NCI-H1417 treated with DMSO at 0.1 percent for 48 hours (cell line): ENCODE measurements around the gene KRTAP26-1.

Experiments used
- DNase-seq: peaks from one replicate; lab custom pipeline; 2025; lab: John Stamatoyannopoulos, UW

KRTAP26-1 gene, protein sequence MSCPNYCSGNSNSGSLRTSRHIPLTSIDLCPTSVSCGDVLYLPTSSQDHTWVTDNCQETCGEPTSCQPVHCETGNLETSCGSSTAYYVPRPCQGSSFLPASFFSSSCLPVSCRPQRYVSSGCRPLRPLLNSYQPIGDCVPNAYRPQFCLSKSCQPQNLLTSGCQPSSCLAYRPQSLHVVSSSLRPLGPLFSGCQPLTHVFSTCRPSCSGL

GRCh38 chr21:30320215-30320614, at the start of gene KRTAP26-1:
Gene KRTAP26-1 (minus strand): TSS chr21:30320315. CDS start chr21:30320035, 280 bp downstream.
- no peak for DNase-seq

GRCh38 chr21:30355906-30356305, 35.8 kb upstream of the KRTAP26-1 start:
- DNase-seq, result no peak

- no peak for DNase-seq
Measured at GRCh38 chr21:30354308-30355005, 34.3 kb upstream of the KRTAP26-1 start.

DNA sequence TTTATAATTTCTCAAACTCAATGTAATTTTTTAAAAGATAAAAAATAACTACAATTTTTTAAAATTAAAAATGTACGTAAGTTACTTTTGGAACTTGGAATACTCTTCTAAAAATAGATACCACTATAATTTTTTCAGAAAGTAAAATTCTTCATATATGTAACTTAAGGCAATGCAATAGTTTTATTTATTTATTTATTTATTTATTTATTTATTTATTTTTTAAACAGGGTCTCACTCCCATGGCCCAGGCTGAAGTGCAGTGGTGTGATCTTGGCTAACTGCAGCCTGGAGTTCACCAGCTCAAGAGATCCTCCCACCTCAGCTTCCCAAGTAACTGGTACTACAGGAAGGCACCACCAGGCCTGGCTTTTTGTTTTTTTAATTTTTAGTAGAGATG, 31.4 kb upstream of the KRTAP26-1 start:
- DNase-seq, result no peak

- DNase-seq, result no peak
Measured at GRCh38 chr21:30349572-30349971, 29.5 kb upstream of the KRTAP26-1 start.

GRCh38 chr21:30348506-30348905, 28.4 kb upstream of the KRTAP26-1 start, which contains the start of gene KRTAP23-1:
Gene KRTAP23-1 (minus strand): TSS chr21:30348606. CDS start chr21:30348606, 0 bp downstream.
- DNase-seq, result no peak

DNA sequence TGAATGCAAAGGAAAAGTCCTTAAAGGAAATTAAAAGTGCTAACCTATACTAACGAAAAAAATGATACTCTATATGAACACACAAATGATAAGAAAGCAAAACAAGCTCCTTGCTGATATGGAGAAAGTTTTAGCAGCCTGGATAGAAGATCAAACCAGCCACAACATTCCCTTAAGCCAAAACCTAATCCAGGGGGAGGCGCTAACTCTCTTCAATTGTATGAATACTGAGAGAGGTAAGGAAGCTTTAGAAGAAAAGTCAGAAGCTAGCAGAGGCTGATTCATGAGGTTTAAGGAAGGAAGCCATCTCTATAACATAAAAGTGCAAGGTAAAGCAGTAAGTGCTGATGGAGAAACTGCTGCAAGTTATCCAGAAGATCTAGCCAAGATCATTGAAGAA, 24.9 kb upstream of the KRTAP26-1 start:
- no peak for DNase-seq

- DNase-seq, result no peak
Measured at GRCh38 chr21:30340714-30341573, 20.8 kb upstream of the KRTAP26-1 start.

DNA sequence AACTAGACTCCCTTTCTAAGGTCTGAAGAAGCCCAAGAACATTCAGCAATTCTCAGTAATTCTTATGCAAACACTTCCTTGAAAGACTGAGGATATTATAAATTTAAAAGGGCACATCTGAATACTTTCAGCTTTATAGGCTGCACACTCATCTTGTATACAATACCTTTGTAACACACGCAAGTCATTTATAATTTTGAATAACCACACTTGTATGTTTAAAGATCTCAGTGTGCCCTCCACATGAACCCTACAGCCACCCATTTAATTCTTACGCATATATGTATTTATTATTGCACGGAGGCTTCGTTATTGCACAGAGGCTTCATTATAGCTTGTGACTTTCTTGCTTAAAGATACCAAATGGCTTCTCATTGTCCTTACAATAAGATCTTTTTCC, 18.6 kb upstream of the KRTAP26-1 start:
- DNase-seq, result no peak

DNA sequence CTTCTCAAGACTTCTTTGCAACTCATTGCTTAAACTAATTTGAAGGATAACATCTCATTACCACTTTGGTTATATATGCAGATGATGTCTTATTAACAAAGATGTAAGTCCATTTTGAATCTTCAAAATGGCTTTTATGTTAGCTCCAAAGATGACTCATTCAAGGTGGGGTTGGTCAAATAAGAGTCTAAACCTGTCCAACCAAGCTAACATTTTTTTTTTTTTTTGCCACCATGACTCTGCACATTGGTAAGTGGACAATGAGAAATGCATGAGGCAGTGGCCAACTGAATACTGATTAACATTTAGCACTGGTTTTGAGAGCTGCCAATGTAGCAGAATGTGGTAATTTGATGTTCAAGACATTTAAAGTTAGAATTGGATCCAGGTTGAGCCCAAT, 17.7 kb upstream of the KRTAP26-1 start:
- DNase-seq, result no peak

GRCh38 chr21:30337276-30337744, 17.2 kb upstream of the KRTAP26-1 start, which contains the start of gene KRTAP27-1:
Gene KRTAP27-1 (minus strand): TSS chr21:30337694. CDS start chr21:30337668, 26 bp downstream.
- DNase-seq, result no peak

- no peak for DNase-seq
Measured at GRCh38 chr21:30336596-30336995, 16.5 kb upstream of the KRTAP26-1 start.

DNA sequence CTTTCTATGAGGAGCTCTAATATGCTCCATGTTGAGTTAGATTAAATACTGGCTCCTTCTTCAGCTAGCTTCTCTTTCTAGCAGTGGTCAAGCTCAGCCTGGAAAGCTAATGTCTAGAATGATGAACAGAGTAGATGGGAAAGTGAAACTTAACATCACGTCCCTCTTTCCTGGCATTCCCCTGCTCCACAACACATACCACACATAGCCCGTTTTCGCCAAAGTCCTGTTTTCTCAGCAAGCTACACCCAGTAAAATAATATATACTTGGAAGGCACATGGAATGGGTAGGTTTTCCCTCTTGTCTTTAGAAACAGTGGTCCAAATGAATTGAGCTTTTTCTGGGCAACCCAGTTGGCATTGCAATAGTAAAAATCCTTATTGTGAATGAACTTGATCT, 13.6 kb upstream of the KRTAP26-1 start:
- no peak for DNase-seq

DNA sequence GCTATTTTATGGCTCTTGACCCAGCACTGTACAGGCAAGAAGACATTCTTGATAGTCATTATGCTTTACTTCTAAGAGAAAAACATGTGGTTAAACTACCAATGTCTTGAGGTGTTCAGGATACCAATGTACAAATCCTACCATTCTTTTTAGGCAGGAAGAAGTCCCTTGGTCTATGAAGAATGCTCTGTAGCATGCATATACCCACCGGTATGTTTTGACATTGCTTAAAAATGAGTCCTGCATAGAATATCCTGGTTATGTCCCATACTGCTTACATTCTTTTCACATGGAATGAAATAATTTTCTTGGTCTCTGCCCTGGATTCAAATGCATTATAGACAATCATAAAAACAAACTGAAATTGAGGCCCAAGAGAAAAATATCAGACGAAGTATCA, 12.6 kb upstream of the KRTAP26-1 start:
- DNase-seq, result no peak

DNA sequence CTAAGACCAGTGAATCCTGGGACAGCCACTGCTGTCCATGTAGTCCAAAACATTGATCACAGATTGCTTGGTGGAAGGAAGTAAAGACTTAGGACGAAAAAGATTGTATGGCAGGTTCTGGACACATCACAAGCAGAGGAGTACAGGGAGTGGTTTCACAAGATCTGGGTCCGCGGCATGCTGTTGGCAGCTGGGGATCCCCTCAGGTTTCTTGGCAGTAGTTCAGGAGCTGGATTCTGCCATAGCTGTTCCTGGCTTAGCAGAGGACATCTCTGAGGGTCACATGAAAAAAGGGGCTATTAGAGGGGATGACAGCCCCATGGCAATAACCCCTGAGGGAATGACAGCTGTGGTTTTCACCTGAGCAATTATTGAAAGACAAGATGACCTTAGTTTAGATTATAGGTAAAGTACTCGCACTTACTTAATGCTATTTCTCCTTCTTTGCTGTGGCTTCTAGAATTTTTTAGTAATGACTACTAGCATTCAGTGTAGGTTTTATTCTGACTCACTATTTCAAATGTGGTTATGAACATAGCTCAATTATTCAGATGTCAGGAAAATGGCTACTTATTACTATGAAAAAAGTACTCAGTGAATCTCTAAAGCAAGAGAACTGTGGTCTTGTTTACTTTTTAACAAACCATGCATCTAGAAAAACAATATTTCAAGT, 9.2 kb upstream of the KRTAP26-1 start:
- no peak for DNase-seq

DNA sequence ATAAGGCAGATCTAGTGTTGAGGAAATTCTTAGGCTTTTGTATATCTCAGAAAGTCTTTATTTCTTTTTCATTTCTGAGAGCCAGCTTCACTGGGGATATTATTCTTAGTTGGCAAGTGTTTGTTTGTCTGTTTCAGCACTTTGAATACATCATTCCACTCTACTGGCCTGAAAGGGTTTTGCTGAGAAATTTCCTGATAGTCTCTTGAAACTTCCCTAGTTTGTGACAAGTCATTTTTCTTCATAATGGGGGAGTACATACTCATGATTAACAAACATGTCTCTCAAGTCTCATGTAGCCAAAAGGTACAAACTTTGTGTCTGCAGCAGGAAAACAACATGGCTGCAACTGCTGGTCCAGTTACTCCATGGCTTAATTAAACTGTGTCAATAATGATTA, 6.3 kb upstream of the KRTAP26-1 start:
- DNase-seq, result no peak

DNA sequence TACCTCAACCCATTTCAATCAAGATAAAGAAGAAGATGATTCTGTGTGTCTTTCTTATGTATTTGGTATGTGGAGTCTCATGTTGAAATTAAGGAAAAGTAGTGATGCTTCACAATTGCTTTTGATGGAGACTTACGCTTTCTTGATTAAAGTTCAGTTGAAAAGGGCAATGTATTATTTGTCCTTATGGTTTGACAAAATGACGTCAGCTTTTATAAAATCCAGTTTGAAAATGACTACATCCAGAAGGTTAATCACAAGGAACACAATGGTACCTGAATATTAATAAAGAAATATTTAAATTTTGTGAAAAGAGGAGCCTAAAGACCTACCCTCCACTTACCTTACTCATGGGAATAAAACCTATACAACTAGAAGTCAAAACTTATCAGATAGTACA, 4.4 kb downstream of the KRTAP26-1 start:
- no peak for DNase-seq

DNA sequence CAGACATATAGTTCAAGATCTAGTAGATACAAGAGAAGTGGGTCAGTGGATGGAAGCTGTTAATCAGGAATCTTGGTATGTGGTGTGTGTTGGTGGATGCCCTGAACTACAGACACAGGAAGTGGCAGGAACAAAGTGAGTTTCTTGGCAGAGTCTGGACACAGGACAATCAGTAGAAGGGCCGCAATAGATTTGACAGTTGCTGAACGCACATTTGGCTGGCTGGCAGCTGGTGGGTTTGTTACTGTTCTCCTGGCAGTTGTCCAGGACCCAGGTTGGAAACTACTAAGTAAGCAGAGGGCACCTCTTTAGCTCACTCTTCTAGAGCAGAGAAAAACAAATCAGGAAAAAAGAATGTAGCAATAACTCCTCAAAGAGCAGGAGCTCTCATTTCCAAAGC, 13.2 kb downstream of the KRTAP26-1 start:
- no peak for DNase-seq

GRCh38 chr21:30305136-30305535, 15.0 kb downstream of the KRTAP26-1 start:
- DNase-seq, result no peak

DNA sequence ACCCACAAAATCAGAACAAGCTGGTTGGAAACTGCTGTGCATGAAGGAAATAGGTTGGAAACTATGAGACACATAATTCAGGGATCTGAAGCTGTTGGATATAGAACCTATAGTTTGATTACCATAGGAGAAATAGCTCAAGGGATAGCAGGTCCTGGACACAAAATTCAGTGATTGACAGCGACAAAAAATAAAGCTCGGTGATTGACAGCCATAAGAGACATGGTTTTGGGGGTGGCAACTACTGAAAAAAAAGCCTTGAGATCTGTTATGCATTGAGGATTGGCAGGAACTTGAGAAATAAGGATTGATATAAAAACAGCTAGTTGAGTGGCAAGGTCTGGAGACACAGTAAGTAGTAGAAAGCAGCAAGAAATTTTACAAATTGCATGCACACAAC, 30.9 kb downstream of the KRTAP26-1 start, which contains the start of gene KRTAP25-1:
TSS of gene KRTAP25-1 (minus strand) at position 300 of the 400 bp plus-strand sequence. CDS start at position 276, 24 bp downstream.
- DNase-seq, result no peak

DNA sequence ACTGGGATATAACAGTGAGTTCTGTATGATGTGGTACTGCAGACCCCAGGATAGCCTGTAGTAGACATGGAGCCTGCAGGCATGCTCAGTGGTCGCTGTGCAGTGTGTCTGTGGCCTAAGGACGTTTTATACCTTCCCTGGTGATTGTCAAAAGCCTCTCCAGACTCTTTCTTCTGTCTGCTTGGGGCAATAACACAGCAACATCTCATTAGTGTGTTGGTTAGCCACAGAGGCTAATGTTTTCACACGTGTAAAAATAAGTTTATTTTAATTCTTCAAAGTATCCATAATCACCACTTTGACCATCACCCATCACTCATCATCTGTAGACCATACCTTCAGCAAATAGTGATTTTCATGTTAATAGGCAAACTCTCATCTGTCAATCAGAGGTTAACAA, 37.3 kb downstream of the KRTAP26-1 start, which contains the start of gene KRTAP24-1:
TSS of gene KRTAP24-1 (minus strand) at position 101 of the 400 bp plus-strand sequence. CDS start at position 83, 18 bp downstream.
- DNase-seq, result no peak

GRCh38 chr21:30271611-30272010, 48.5 kb downstream of the KRTAP26-1 start:
- no peak for DNase-seq
